HEK293 (cell line): ENCODE measurements around the gene NLRX1.

Experiments used
- CTCF ChIA-PET: fragments of 350-600 bp; formaldehyde crosslinking; extraction: SDS; loops from one replicate; lab custom pipeline; 2021; ENCODE audit warnings: antibody characterized with exemption; lab: Yijun Ruan, JAX
- POLR2A ChIA-PET: fragments of 300-600 bp; formaldehyde crosslinking; extraction: SDS; loops from one replicate; lab custom pipeline; 2020; ENCODE audit warnings: antibody characterized with exemption, inconsistent platforms; lab: Yijun Ruan, JAX
- H3K27ac ChIP-seq: fragments of 200-500 bp; sonication (Bioruptor generic); 2 replicates; pipeline ENCODE4 v1.5.1; 2014; ENCODE audit warnings: low read depth, low read length, control low read depth, inconsistent platforms; ENCODE audit errors: extremely low read depth
- H3K36me3 ChIP-seq, 2 experiments: fragments of 200-500 bp in 1 of 2; sonication (Bioruptor generic) in 1 of 2; 1 replicate in 1 of 2; 2 replicates in 1 of 2; pipeline ENCODE4 v1.5.1; 2014 to 2017; ENCODE audit warnings: inconsistent platforms in 2 of 2, low read length in 2 of 2; ENCODE audit not compliant: control insufficient read depth in 2 of 2, insufficient read depth in 1 of 2
- H3K4me1 ChIP-seq: fragments of 200-500 bp; sonication (Bioruptor generic); 2 replicates; pipeline ENCODE4 v1.5.1; 2014; ENCODE audit warnings: mild to moderate bottlenecking, low read length, inconsistent platforms; ENCODE audit not compliant: control insufficient read depth, insufficient read depth
- H3K4me3 ChIP-seq: 2 replicates; pipeline ENCODE4 v1.5.1; 2011; ENCODE audit warnings: low read depth, mild to moderate bottlenecking, control low read depth, low read length, moderate library complexity
- H3K9me3 ChIP-seq: fragments of 200-500 bp; sonication (Bioruptor generic); 2 replicates; pipeline ENCODE4 v1.5.1; 2014; ENCODE audit warnings: low read depth, low read length, inconsistent platforms; ENCODE audit not compliant: control insufficient read depth, insufficient read depth
- GLIS2 ChIP-seq: fragments of 450-650 bp; formaldehyde crosslinking; IDR thresholded peaks from 2 replicates; pipeline ENCODE4 v1.5.1; 2016; ENCODE audit warnings: missing biosample characterization, missing genetic modification characterization
- IKZF3 ChIP-seq: fragments of 450-650 bp; IDR thresholded peaks from 2 replicates; pipeline ENCODE4 v1.5.0; 2018; ENCODE audit warnings: missing biosample characterization, mild to moderate bottlenecking, missing genetic modification characterization, moderate library complexity
- KLF9 ChIP-seq: fragments of 450-650 bp; formaldehyde crosslinking; IDR thresholded peaks from 2 replicates; pipeline ENCODE4 v1.5.1; 2016; ENCODE audit warnings: missing biosample characterization, missing genetic modification characterization, low read depth
- OSR2 ChIP-seq: fragments of 450-650 bp; formaldehyde crosslinking; IDR thresholded peaks from 2 replicates; pipeline ENCODE4 v1.5.1; 2016; ENCODE audit warnings: missing biosample characterization, missing genetic modification characterization
- PRDM1 ChIP-seq: fragments of 450-650 bp; formaldehyde crosslinking; IDR thresholded peaks from 2 replicates; pipeline ENCODE4; 2016; ENCODE audit warnings: missing biosample characterization, missing genetic modification characterization
- TCF7L2 ChIP-seq: IDR thresholded peaks from 2 replicates; pipeline ENCODE4 v1.6.1; 2011; ENCODE audit warnings: low read depth, mild to moderate bottlenecking, inconsistent platforms, low read length, moderate library complexity, borderline replicate concordance
- ZFP37 ChIP-seq: fragments of 450-650 bp; formaldehyde crosslinking; IDR thresholded peaks from 2 replicates; pipeline ENCODE4 v1.5.1; 2016; ENCODE audit warnings: missing biosample characterization, missing genetic modification characterization
- ZNF24 ChIP-seq: fragments of 450-650 bp; formaldehyde crosslinking; IDR thresholded peaks from 2 replicates; pipeline ENCODE4 v1.5.1; 2016; ENCODE audit warnings: missing biosample characterization, missing genetic modification characterization
- ZNF324 ChIP-seq: fragments of 450-650 bp; formaldehyde crosslinking; IDR thresholded peaks from 2 replicates; pipeline ENCODE4 v1.5.1; 2016; ENCODE audit warnings: missing biosample characterization, missing genetic modification characterization
- ZNF501 ChIP-seq: fragments of 450-650 bp; formaldehyde crosslinking; IDR thresholded peaks from 2 replicates; pipeline ENCODE4 v1.5.1; 2016; ENCODE audit warnings: missing biosample characterization, missing genetic modification characterization
- ZNF521 ChIP-seq: fragments of 450-650 bp; formaldehyde crosslinking; IDR thresholded peaks from 2 replicates; pipeline ENCODE4 v1.5.1; 2017; ENCODE audit warnings: missing biosample characterization, mild to moderate bottlenecking, missing genetic modification characterization
- ZNF621 ChIP-seq: fragments of 450-650 bp; formaldehyde crosslinking; IDR thresholded peaks from 2 replicates; pipeline ENCODE4 v1.5.1; 2017; ENCODE audit warnings: missing biosample characterization, missing genetic modification characterization
- ZNF660 ChIP-seq: fragments of 450-650 bp; IDR thresholded peaks from 2 replicates; pipeline ENCODE4 v1.5.1; 2018; ENCODE audit warnings: missing biosample characterization, mild to moderate bottlenecking, missing genetic modification characterization
- ZNF792 ChIP-seq: fragments of 450-650 bp; formaldehyde crosslinking; IDR thresholded peaks from 2 replicates; pipeline ENCODE4 v1.5.1; 2016; ENCODE audit warnings: missing biosample characterization, missing genetic modification characterization
- ZSCAN23 ChIP-seq: fragments of 450-650 bp; formaldehyde crosslinking; IDR thresholded peaks from 2 replicates; pipeline ENCODE4 v1.5.1; 2016; ENCODE audit warnings: missing biosample characterization, missing genetic modification characterization
- TF ChIP-seq, protein P1 (sequence below): fragments of 450-650 bp; formaldehyde crosslinking; IDR thresholded peaks from 2 replicates; pipeline ENCODE4 v1.5.1; 2016; ENCODE audit warnings: missing biosample characterization, missing genetic modification characterization
- TF ChIP-seq, protein P2 (sequence below): sonication (generic); formaldehyde crosslinking; IDR thresholded peaks from 2 replicates; pipeline ENCODE4 v1.8.1; 2022; ENCODE audit warnings: mild to moderate bottlenecking, moderate library complexity, missing genetic modification reagents
- TF ChIP-seq, protein P3 (sequence below): fragments of 450-650 bp; formaldehyde crosslinking; IDR thresholded peaks from 2 replicates; pipeline ENCODE4 v1.5.1; 2016; ENCODE audit warnings: missing biosample characterization, missing genetic modification characterization
- TF ChIP-seq, protein P4 (sequence below): fragments of 450-650 bp; formaldehyde crosslinking; IDR thresholded peaks from 2 replicates; pipeline ENCODE4 v1.5.1; 2016; ENCODE audit warnings: missing biosample characterization, missing genetic modification characterization
- TF ChIP-seq, protein P5 (sequence below): fragments of 450-650 bp; formaldehyde crosslinking; IDR thresholded peaks from 2 replicates; pipeline ENCODE4 v1.5.1; 2017; ENCODE audit warnings: missing biosample characterization, missing genetic modification characterization
- TF ChIP-seq, protein P6 (sequence below): fragments of 450-650 bp; formaldehyde crosslinking; IDR thresholded peaks from 2 replicates; pipeline ENCODE4 v1.5.1; 2016; ENCODE audit warnings: missing biosample characterization, missing genetic modification characterization
- TF ChIP-seq, protein P7 (sequence below): fragments of 450-650 bp; formaldehyde crosslinking; IDR thresholded peaks from 2 replicates; pipeline ENCODE4 v1.5.1; 2016; ENCODE audit warnings: missing biosample characterization, missing genetic modification characterization
- TF ChIP-seq, protein P8 (sequence below): fragments of 450-650 bp; formaldehyde crosslinking; IDR thresholded peaks from 2 replicates; pipeline ENCODE4 v1.5.1; 2016; ENCODE audit warnings: missing biosample characterization, missing genetic modification characterization

NLRX1 gene

DNA sequence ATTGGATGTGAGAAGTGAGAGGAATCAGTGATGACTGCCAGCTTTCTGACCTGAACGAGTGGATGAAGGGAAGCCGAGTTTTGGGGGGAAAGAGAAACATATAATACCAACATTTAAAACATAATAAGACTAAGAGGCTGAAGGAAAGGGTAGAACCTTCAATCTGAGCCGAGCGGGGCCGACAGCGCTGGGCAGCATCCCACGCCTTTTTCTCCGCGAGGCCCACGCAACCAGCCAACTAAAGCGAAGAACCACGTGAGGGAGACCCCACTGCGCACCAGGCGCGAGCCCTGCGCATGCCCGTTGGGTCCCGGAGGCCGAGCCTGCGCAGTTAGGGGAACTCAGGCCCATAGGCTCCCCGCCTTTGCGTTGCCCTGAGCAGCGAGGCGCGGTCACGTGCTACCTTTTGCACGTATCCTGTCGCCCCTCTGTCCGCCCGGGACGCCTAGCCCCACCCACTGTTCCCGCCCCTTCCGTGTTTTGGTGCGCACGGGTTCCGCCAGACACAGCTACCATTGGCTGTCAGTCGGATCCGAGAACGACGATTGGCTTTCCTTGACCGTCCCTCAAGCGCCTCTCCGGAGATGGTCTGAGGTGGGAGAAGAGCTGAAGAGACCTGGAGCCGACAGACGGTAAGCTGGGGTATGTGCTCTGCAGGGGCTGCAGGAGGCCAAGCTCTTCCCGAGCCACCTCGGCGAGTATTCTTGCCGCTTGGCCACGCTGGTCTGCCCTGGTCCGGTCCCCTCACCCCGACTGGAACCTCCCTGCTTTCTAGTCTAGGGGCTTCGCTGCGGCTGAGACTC lies 47.3 kb upstream of the NLRX1 start, which contains the start of gene HINFP:
Gene HINFP, plus strand, starts transcription at position 573 of the 803 bp plus-strand sequence. CDS start 5,365 bp downstream, outside the sequence.
- CTCF ChIA-PET: interaction anchor here (0.6 to 3.2 kb wide), 7 partner anchors 13 to 434 kb away, joined by 3 to 18 read pairs (median 3); no protein-coding TSS in a partner anchor
- H3K4me1 ChIP-seq: peaks cover 4% of the 10 kb centered on the region; the same call in 1 of the 2 replicates
- POLR2A ChIA-PET: interaction anchor here (0.6 to 3.6 kb wide), 24 partner anchors 9 to 260 kb away, joined by 3 to 51 read pairs (median 5); partner anchors contain the start of genes C2CD2L, CBL, CENATAC and DPAGT1
- H3K4me3 ChIP-seq: peak within 1 kb of the TSS; percentile 62
- H3K27ac ChIP-seq: peak within 1 kb of the TSS; percentile 21; the same call in 1 of the 2 replicates
- H3K9me3 ChIP-seq: no peaks in the 10 kb centered on the region
- H3K36me3 ChIP-seq: peaks cover 3 to 26% of the 10 kb centered on the region in 2 experiments; a peak in 2 of 3 replicates
- TF ChIP-seq ZNF324 (tag by site-specific recombination) (0 out of 2 replicates have a peak, but pooled peaks have one; percentile 41), ZNF24 (tag by site-specific recombination) (0 out of 2 replicates have a peak, but pooled peaks have one; percentile 70), IKZF3 (tag by site-specific recombination) (no peak), TCF7L2 (no peak), PRDM1 (tag by site-specific recombination) (peak; percentile 54; the same call in 1 of the 2 replicates), ZNF621 (no peak), ZNF521 (tag by site-specific recombination) (no peak), ZNF792 (tag by site-specific recombination) (no peak), GLIS2 (peak; percentile 84), ZFP37 (peak; percentile 68; the same call in 1 of the 2 replicates), ZNF501 (peak; percentile 67; the same call in 1 of the 2 replicates), ZNF660 (tag by site-specific recombination) (0 out of 2 replicates have a peak, but pooled peaks have one; percentile 18), KLF9 (tag by site-specific recombination) (0 out of 2 replicates have a peak, but pooled peaks have one; percentile 38), OSR2 (tag by site-specific recombination) (no peak), ZSCAN23 (tag by site-specific recombination) (0 out of 2 replicates have a peak, but pooled peaks have one; percentile 36)
- TF ChIP-seq, protein P1, sequence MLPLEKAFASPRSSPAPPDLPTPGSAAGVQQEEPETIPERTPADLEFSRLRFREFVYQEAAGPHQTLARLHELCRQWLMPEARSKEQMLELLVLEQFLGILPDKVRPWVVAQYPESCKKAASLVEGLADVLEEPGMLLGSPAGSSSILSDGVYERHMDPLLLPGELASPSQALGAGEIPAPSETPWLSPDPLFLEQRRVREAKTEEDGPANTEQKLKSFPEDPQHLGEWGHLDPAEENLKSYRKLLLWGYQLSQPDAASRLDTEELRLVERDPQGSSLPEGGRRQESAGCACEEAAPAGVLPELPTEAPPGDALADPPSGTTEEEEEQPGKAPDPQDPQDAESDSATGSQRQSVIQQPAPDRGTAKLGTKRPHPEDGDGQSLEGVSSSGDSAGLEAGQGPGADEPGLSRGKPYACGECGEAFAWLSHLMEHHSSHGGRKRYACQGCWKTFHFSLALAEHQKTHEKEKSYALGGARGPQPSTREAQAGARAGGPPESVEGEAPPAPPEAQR (tag by site-specific recombination): no peak
- TF ChIP-seq, protein P2, sequence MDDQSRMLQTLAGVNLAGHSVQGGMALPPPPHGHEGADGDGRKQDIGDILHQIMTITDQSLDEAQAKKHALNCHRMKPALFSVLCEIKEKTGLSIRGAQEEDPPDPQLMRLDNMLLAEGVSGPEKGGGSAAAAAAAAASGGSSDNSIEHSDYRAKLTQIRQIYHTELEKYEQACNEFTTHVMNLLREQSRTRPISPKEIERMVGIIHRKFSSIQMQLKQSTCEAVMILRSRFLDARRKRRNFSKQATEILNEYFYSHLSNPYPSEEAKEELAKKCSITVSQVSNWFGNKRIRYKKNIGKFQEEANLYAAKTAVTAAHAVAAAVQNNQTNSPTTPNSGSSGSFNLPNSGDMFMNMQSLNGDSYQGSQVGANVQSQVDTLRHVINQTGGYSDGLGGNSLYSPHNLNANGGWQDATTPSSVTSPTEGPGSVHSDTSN: peak; percentile 75; the same call in 1 of the 2 replicates
- TF ChIP-seq, protein P3, sequence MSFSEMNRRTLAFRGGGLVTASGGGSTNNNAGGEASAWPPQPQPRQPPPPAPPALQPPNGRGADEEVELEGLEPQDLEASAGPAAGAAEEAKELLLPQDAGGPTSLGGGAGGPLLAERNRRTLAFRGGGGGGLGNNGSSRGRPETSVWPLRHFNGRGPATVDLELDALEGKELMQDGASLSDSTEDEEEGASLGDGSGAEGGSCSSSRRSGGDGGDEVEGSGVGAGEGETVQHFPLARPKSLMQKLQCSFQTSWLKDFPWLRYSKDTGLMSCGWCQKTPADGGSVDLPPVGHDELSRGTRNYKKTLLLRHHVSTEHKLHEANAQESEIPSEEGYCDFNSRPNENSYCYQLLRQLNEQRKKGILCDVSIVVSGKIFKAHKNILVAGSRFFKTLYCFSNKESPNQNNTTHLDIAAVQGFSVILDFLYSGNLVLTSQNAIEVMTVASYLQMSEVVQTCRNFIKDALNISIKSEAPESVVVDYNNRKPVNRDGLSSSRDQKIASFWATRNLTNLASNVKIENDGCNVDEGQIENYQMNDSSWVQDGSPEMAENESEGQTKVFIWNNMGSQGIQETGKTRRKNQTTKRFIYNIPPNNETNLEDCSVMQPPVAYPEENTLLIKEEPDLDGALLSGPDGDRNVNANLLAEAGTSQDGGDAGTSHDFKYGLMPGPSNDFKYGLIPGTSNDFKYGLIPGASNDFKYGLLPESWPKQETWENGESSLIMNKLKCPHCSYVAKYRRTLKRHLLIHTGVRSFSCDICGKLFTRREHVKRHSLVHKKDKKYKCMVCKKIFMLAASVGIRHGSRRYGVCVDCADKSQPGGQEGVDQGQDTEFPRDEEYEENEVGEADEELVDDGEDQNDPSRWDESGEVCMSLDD (tag by site-specific recombination): peak; percentile 87; the same call in 1 of the 2 replicates
- TF ChIP-seq, protein P4, sequence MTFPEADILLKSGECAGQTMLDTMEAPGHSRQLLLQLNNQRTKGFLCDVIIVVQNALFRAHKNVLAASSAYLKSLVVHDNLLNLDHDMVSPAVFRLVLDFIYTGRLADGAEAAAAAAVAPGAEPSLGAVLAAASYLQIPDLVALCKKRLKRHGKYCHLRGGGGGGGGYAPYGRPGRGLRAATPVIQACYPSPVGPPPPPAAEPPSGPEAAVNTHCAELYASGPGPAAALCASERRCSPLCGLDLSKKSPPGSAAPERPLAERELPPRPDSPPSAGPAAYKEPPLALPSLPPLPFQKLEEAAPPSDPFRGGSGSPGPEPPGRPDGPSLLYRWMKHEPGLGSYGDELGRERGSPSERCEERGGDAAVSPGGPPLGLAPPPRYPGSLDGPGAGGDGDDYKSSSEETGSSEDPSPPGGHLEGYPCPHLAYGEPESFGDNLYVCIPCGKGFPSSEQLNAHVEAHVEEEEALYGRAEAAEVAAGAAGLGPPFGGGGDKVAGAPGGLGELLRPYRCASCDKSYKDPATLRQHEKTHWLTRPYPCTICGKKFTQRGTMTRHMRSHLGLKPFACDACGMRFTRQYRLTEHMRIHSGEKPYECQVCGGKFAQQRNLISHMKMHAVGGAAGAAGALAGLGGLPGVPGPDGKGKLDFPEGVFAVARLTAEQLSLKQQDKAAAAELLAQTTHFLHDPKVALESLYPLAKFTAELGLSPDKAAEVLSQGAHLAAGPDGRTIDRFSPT (tag by site-specific recombination): peak; percentile 53; the same call in 1 of the 2 replicates
- TF ChIP-seq, protein P5, sequence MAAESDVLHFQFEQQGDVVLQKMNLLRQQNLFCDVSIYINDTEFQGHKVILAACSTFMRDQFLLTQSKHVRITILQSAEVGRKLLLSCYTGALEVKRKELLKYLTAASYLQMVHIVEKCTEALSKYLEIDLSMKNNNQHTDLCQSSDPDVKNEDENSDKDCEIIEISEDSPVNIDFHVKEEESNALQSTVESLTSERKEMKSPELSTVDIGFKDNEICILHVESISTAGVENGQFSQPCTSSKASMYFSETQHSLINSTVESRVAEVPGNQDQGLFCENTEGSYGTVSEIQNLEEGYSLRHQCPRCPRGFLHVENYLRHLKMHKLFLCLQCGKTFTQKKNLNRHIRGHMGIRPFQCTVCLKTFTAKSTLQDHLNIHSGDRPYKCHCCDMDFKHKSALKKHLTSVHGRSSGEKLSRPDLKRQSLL (tag by site-specific recombination): peak; percentile 36; the same call in 1 of the 2 replicates
- TF ChIP-seq, protein P6, sequence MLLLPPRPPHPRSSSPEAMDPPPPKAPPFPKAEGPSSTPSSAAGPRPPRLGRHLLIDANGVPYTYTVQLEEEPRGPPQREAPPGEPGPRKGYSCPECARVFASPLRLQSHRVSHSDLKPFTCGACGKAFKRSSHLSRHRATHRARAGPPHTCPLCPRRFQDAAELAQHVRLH: peak; percentile 20; the same call in 1 of the 2 replicates
- TF ChIP-seq, protein P7, sequence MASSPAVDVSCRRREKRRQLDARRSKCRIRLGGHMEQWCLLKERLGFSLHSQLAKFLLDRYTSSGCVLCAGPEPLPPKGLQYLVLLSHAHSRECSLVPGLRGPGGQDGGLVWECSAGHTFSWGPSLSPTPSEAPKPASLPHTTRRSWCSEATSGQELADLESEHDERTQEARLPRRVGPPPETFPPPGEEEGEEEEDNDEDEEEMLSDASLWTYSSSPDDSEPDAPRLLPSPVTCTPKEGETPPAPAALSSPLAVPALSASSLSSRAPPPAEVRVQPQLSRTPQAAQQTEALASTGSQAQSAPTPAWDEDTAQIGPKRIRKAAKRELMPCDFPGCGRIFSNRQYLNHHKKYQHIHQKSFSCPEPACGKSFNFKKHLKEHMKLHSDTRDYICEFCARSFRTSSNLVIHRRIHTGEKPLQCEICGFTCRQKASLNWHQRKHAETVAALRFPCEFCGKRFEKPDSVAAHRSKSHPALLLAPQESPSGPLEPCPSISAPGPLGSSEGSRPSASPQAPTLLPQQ: peak; percentile 89
- TF ChIP-seq, protein P8, sequence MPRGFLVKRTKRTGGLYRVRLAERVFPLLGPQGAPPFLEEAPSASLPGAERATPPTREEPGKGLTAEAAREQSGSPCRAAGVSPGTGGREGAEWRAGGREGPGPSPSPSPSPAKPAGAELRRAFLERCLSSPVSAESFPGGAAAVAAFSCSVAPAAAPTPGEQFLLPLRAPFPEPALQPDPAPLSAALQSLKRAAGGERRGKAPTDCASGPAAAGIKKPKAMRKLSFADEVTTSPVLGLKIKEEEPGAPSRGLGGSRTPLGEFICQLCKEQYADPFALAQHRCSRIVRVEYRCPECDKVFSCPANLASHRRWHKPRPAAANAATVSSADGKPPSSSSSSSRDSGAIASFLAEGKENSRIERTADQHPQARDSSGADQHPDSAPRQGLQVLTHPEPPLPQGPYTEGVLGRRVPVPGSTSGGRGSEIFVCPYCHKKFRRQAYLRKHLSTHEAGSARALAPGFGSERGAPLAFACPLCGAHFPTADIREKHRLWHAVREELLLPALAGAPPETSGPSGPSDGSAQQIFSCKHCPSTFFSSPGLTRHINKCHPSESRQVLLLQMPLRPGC (tag by site-specific recombination): 0 out of 2 replicates have a peak, but pooled peaks have one; percentile 6
